ENCODE measurements around the gene NCAM1.
A peak's percentile ranks its signal among the peaks of the same experiment; 100 is the strongest.

NCAM1 gene

DNA sequence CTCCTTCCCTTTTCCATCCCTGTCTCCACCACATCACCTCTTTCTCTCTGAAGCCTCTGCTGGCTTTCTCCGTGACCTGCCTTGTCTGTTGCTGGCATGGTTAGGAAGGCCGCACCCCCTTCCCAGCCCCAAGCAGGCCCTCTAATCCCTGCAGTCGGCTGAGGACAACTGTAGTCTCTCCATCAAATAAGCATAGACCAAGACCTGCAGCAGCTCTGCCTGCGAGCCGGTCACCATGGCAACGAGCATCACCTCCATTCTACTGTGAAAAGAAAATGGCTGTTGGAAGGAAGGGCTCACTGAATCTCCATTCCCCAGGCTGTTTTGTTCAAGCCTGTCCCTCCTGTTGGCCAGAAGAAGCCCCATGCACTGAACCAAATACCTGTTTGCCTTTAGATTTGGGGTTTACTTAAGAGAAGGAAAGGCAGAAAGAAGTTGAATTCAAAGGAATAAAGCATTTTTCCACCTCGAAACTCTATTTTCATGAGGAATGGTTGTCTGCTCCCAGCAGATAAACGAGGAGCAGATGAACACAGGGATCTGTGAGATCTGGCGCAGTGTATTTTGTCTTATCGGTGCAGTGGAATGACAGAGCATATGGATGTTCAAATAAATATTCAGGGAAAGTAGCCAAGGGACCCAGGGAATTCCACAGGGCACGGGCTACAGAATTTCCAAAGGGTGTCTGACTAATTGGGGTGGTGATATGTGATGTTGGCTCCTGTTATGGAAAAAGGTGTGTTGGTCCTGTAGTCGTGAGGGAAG lies 240.0 kb downstream of the NCAM1 start:
- no peak for DNase-seq (ENCODE audit: low read depth)

DNA sequence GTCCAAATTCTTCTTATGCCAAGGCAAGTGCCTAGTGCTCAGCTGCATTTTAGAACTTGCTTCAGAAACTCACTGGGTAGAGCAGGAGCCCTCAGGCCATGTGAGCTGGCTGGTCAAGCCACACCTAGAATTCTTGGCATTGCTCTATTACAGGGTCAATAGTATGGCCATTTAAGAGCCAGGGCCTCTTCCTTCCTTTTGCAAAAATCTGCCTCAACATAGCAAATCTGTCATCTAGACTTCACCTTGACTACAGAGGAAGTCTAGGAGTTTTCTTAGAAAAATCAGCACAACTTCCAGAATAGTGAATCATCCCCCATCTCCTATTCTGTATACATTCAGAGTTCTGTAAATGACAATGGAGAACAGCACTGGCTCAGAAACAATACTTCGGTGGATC lies 241.2 kb downstream of the NCAM1 start:
- DNase-seq (ENCODE audit: low read depth): no peak

DNA sequence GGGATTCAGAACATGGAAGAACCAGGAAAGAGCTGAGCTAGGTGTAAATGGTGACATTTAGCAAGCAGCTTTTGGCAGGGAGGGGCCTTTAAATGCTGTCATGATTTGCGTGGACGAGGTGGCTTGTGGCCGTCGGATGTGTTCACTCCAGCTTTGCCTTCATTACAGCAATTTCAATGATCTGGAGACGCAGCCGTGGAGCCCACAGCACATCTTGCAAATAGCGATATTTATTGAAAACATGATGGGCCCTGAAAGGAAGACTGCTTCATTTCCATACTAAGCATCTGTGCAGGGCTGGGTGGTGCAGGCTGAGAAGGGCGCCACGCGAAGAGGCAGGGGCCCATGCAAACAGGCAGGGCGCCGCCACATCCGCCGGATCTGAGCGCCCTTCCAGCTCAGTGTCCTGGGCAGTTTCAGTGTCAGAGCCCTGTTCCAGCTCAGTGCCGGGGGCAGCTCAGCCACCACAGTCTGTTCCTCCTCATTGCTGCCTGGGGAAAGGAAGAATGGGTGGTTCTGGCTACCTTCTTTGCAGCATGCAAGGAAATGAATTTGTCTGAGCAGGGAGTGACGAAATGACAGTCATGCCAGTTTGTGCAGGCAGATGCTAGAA lies 242.0 kb downstream of the NCAM1 start:
- no peak for DNase-seq (ENCODE audit: low read depth)

DNA sequence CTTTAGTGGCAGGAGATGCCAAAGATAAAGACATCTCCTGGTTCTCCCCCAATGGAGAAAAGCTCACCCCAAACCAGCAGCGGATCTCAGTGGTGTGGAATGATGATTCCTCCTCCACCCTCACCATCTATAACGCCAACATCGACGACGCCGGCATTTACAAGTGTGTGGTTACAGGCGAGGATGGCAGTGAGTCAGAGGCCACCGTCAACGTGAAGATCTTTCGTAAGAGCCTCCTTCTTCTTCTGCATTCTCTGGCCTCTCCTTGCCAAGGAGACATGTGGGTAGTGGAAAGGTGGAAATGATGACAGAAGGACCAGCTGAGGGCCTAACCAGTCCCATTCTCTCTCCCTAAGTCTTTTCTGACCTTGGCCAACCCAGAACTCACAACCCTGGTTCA lies 243.1 kb downstream of the NCAM1 start:
- no peak for DNase-seq (ENCODE audit: low read depth)

DNA sequence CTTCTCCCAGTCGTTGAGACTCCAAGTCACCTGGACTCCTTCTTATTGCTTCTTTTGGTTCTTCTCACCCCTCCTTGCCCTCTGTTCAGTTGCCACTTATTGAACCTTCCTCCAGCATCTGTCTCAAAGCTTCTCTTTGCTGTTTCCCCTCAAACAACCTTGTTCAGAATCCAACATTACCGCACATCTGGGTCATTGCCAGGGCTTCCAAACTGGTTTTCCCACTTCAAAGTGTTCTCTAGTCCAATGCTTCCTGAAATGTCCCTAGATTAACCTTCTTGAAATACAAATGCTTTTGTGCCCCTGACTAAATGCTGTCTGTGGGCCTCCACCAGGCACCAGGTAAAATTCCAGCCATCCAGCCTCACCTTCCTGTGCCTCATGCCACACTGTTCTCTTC lies 252.3 kb downstream of the NCAM1 start:
- DNase-seq (ENCODE audit: low read depth): no peak

DNA sequence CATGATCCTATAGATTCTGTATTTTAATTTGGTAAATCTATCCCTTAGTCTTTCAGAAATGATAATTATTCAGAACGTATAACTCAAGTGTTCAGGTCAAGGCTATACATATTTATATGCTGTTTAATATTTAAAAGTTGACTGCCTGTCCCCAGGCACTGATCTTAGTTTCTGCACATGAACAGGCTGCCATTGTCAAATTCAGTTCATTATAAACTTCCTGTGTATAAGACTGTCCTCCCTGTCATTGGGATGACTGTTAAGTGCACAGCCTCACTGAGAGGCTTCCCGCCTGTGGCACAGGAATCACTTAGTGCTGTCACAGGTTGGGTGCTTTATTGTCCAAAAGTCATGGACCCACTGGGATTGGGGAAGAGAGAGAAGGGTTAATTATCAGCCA lies 261.0 kb downstream of the NCAM1 start:
- DNase-seq (ENCODE audit: low read depth): no peak

DNA sequence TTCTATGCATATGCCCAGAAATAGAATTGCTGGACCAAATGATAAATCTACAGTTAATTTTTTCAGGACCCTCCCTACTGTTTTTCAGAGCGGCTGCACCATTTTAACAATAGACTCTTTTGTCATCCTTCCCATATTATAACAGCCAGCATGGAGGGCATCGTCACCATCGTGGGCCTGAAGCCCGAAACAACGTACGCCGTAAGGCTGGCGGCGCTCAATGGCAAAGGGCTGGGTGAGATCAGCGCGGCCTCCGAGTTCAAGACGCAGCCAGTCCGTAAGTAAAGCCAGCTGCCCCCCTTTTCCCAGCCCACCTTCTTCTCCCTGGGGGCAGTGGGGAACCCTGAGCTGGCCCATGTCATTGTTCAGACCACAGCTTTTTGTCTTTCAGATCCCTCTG lies 273.7 kb downstream of the NCAM1 start:
- DNase-seq (ENCODE audit: low read depth): no peak

DNA sequence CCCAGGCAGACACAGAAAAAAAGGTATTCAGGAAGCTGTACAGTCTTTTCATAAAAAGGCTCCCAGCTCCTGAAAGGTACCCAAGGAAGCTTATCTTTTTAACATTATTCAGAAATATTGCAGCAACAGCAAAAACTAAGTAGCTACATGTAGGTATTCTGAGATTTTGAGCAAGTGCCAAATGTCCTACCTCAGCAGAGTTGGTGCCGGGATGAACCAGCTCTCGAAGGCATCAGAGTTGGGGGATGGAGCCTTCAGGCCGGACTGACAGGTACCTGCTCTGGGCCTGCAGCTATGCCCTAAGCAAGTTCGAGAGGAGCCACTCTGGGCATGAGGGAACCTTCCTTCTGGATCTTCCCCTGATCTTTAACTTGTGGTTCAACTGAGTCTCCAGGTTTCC lies 276.0 kb downstream of the NCAM1 start:
- no peak for DNase-seq (ENCODE audit: low read depth)

DNA sequence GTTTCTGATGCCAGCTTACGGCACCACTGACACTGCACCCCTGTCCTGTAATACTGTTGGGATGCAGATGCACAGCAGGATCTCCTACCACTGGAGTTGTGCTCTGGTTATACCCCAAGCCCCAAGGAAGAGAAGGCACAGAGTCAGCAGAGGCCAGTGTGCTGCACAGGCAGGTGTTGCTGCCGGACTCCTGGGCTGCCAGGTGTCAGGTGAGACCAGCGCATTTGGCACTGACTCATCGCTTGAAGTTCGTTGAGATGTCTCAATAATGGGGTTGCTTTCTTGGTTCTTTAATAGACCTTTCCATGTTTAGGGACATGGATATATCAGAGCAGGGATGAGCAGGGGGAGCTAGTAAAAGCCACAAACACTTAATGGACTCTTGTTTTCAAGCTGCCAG lies 277.5 kb downstream of the NCAM1 start:
- no peak for DNase-seq (ENCODE audit: low read depth)

DNA sequence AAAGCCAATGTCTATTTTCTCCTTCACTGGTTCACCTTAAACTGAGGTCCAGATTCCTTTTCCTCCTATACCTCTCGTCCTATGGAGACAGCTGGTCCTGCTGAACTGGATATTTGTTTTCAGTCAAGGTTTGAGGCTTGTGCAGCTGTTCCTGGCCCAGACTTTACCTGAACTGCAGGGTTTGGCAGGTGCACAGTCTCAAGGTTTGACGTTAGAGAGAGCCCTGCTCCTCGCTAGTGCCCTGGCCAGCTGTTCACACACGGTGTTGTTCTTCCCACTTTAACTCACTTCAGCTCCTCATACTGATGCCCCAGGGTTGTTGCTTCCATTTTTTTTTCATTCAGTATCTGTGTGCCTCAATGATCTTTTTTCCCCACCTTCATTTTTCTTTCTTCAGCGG lies 279.2 kb downstream of the NCAM1 start:
- DNase-seq (ENCODE audit: low read depth): no peak

DNA sequence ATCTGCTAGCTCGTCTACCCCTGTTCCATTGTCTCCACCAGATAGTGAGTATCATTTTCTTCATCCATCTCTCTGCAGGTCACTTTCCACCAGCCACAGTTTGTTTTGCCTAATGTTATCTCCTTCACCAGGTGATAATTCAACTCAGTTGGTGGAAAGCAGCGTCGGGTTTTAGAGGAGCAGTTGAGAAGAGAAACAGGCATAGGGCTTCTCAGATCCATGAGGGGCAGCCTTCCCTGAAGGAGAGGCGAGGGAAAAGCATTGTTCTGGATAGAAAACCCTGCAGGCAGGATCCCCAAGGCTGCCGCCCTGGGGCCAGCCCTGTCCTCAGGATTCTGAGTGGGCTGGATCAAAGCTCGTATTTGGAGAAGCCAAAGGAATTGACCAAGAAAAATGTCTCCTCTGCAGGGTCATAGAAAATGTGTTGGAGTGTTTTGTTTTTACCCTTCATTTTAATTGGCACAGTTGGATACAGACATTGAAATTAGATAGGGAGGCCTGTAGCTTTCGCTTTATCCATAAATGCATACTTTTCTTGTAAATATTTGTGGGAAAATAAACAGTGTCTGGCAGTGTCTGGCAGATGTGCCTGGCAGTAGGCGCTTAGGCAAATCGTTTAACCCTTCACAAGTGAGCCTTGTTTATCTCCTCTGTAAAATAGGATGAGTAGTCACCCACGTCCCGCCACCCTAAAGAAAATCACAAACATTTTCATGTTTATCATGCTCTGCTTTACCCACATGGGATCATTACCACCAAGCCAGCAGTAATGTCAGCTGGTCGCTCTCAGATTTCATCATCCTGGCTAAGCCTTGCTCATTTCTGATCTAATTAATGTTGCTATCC lies 279.8 kb downstream of the NCAM1 start:
- DNase-seq (ENCODE audit: low read depth): peak; percentile 19

DNA sequence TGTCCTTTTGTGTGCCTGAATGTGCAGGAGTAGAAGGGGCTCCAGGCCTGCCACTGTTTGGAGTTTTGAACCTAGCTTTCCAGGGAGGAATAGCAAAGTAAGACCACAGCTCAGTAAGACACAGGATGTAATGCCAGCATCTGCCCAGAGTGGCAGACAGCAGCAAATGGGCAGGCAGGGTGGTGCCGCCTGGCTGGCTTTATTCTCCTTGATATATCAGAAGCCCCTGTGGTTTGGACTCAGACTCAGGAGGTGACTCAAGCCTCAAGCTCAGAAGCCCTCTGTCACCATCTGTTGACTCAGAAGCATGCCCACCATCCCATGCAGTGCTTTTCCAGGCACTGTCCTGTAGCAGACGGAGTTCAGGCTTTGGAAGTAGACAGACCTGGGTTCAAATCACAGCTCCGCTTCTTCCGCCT lies 280.4 kb downstream of the NCAM1 start:
- no peak for DNase-seq (ENCODE audit: low read depth)

DNA sequence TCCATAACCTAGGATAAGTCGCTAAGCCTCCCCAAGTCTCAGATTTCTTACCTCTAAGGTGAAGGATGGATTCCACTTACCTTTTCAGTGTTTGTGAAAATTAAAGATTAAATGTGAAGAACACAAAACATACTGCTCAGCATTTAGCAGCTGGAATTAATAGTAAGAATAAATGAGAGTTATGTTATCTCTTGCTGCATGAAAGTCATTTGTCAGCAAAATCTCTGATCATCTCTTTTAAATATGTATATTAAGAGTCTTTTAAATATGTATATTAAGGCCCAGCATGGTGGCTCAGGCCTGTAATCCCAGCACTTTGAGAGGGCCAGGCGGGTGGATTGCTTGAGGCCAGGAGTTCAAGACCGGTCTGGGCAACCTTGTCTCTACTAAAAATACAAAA lies 280.8 kb downstream of the NCAM1 start:
- DNase-seq (ENCODE audit: low read depth): no peak

DNA sequence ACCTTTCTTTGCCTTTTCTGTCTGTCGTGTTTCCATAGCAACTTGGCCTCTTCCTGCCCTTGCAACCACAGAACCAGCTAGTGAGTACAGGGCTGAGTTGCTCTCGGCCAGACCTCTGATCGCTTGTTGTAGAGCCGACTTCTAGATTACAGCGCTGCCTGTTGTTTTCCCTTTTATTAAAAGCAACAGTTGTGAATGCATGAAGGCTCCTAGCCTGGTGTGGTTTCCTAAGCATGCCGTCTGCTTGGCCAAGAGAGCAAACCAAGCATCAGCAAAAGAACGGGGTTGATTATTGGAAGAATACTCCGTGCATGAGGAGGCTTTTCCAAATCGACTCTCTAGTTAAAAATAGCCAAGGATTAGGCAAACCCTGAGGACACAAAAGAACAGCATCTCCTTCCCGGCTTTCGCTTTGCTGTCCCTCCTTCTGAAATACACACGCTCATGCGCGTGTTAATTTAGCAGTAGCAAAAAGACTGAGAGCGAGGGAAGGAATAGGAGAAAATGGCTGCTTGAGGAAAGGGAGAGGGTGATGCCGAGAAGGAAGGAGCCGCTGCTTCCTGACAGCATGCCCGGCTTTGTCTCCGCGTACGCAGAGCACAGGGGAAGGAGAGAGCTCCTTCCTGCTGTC lies 281.7 kb downstream of the NCAM1 start:
- peak; percentile 32 for DNase-seq (ENCODE audit: low read depth)

DNA sequence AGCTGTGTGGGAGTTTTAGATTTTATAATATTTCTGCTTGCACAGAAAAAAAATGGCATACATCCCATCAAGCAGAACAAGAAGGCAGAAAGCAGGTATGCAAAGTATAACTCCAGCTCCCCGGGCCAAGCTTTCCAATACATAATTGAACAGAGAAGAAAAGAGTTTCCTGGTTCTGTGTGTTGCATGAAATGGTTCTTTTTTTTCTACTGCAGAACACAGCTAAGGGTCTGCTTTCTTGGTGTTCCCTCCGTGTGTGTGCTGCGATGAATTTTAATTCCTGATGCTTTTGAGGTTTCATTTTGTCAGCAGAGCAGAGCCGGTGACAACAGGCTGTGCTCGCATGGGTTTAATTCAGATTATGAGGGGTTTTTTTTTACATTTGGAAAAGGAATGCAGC lies 282.5 kb downstream of the NCAM1 start:
- no peak for DNase-seq (ENCODE audit: low read depth)

DNA sequence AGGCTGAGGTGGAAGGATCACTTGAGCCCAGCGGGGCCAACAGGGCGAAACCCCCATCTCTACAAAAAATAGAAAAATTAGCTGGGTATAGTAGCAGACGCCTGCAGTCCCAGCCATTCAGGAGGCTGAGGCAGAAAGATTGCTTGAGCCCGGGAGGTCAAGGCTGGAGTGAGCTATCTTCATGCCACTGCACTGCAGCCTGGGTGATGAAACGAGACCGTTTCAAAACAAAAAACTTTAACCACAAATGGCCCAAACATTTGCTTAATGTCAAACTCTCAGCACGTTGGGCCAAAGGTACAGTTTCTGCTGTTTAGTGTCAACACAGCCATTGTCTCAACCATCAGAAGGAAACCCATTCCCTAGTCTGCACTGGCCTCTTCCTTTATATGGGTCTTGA lies 284.0 kb downstream of the NCAM1 start:
- DNase-seq (ENCODE audit: low read depth): no peak

DNA sequence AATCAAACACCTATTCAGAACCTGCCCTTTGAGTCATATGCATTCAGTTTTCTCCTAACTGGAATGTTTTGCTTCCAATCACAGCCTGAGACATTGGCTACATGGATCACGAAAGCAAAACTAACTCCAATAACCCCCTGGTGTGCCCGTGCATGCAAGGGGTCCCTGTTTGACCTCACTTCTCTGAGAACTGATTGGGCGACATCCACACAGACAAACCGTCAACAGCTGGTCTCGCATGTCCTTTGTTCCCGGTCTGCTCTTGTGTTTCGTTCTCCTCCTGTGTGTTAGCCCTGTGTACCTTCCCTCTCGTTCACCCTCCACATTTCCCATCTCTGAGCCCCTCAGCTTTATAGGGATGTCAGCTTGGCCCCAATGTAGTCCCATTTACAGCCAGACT lies 286.0 kb downstream of the NCAM1 start:
- no peak for DNase-seq (ENCODE audit: low read depth)

DNA sequence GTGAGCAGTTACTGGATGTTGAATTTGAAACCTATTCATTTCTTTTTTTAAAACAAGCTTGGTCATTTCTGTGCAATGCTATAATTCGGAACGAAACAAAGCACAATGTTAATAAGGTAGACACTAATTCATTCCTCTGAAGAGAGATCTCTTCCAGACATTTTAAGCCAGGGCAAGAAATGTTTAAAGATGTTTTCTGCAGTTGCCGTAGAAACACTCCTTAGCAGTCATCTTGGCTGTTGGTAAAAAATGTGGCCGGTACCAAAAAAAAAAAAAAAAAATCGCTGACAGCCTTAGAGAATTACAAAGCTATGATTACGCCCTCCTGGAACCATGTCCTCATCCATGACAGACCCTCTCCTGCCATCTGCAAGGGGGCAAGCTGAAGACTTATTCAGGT lies 286.7 kb downstream of the NCAM1 start:
- DNase-seq (ENCODE audit: low read depth): no peak

DNA sequence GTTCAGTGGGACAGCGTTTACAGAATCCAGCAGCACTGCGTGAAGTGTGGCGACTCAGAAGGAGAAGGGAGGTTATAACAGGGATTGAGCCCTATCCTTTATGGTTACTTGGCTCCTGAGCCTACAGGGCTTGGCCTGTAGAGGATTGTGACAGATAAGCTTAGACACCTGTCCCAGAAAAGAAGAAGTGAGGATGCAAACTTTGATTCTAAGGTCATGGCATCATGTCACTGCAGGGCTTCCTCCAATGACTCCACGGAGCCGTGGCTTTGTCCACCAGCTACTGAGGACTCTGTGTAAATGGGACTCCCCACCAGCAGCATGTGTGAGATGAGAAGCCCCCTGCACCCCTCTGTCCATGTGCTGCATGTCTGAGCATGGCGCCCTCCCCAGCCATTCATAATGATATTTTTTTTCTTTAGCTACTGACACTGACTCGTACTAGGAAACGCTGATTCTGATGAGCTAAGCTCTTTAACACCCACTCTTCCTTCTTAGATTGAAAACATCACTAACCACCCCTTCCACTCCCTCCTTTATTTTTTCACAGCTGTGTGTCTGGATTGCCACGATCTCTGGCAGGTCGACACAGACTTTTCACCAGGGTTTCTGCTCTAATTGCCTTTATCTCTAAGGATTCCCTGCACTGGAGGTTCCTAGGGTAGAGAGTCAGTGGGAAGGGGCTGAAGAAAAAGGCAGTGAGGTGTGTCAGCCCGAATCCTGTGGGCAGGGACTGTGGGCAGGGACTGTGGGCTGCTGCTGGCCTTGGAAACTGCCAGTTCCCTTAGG lies 287.7 kb downstream of the NCAM1 start:
- no peak for DNase-seq (ENCODE audit: low read depth)

DNA sequence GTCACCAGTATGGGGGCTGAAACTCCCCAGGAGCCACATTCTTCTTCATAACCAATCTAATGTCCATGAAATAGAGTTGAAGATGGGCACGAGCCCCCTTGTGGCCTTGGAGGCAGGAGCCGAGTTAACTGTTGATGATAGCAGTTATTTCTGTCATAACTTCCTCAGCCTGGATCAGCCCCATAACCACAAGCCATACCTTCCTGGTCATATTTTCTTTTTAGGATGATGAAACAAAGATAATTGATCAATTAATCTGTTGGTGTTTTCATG lies 288.2 kb downstream of the NCAM1 start:
- no peak for DNase-seq (ENCODE audit: low read depth)

DNA sequence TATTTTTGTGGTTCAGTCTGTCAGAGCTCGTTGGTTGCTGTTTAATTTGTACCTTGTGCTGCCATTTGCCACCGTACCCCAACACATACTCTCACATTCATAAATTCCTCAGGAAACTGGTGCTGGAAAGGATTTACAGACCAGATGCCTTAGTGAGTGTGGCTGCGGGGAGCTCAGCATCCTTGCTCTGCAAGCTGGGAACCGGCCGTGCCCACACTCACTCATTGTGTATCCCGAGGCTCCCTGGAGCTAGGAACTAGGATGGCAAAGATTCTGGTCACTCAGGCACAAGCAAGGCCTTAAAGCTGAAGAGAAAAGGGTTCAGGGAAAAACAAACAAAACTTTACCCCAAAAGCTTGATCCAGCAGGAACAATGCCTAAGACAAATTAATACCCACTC lies 288.6 kb downstream of the NCAM1 start:
- DNase-seq (ENCODE audit: low read depth): no peak

DNA sequence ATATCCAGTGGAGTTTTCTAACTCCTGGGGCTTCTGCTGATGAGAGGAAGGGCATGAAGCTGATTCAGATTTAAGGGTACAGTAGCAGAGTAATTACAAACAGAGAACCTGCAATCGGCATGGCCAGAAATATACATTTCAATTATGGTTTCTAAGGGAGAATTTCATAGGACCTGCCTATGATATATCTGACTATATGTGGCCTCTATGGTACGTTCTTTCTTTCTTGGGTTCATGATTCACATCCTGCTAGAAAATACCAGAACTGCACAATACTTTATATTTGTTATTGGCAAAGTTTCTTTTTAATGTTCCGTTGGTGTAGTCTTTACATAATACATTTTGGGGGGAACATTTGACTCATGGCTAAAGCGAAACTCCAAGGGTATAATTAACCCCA lies 290.1 kb downstream of the NCAM1 start:
- DNase-seq (ENCODE audit: low read depth): no peak
